Measurements from ENCODE around the gene PSMB5.

GRCh38 chr14:23054000-23054811 is 19.5 kb upstream of the PSMB5 start:
- no peak for TF ChIP-seq POLR2A (IDR thresholded peaks at IDR 0.05)
- TF ChIP-seq CTCF (IDR thresholded peaks at IDR 0.05), result peak in 1 of 6 experiments; percentile 12

All from adrenal gland (tissue), 5 donors.